GM21576 (cell line): ENCODE measurements around the gene DCP2.
"Not testable (repeated sequence)": the region's sequence is repeated elsewhere in the genome, so short reads cannot be mapped to it uniquely, and the experiment has no call there.

ENCODE experiments used
- ATAC-seq: cut with Tn5 transposase; IDR thresholded peaks from one replicate; pipeline ENCODE4 v1.9.1; 2021; ENCODE audit warnings: mild to moderate bottlenecking, moderate library complexity; ENCODE audit not compliant: unreplicated experiment

DCP2 gene

DNA sequence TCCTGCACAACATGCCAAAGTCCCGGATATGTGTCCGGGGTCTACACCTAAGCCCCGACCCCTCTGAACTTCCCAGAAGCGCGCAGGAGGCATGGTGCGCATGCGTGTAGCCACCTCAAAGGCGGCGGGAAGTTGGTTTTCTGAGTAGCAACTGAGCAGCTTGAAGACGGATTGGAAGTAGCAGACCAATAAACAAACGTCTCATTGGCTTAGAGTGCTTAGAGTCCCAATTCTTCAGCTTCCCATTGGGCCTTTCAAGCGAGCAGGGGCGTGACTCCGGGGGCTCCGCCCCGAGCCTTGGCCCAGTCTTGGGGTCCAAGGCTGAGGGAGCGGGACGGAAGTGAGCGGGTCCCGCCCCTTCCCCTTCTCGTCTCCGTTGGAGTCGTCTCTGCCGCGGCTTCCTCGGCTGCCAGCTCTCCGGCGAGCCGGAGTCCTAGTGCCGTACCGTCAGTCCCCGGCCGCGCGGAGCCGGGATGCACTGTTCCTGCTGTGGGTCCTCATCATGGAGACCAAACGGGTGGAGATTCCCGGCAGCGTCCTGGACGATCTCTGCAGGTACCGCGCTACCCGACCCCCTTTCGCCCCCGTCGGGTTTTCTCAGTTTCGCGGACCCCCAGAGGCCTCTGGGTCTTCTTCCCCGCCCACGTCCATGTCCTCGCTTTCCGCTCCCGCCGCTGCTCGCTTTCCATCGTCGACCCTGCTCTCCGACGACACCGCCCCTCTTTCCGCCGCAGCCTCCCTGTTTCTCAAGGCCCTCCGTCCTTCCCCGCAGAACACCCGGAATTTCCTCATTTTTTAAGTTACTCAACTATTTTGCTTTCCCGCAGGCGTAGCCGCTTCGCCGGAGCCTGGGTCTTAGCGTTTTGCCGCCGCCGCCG is at the start of gene DCP2:
Gene DCP2, plus strand, starts transcription at position 367 of the 878 bp plus-strand sequence. Its CDS starts 136 bp downstream, at position 503.
- peak; percentile 97 for ATAC-seq

DNA sequence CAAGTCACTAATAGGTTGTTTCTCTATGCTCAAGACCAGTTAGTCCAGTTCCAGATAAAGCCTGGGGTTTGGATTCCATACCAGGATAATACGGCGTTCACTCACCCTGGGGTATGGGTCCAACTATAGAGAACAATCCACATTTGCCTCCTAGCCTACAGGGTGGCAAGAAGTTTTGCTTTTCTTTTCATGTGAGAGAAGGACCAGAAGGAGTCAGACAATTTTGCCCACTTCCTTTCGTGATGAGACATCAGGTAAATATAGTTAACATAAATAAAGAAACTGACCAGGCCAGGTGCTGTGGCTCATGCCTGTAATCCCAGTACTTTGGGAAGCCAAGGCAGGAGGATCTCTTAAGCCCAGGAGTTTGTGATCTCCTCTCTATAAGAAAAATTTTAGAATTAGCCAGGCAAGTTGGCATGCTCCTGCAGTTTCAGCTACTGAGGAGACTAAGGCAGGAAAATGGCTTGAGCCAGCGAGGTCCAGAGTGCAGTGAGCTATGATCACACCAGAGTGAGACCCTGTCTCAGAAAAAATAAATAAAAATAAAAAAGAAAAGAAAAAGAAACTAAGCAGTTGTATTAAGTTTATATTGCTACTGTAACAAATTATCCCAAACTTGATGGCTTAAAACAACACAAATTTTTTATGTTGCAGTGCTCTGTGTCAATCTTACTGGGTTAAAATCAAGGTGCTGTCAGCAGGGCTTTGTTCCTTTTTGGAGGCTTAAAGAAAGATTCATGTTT is 47.1 kb upstream of the DCP2 start:
- peak; percentile 60 for ATAC-seq

DNA sequence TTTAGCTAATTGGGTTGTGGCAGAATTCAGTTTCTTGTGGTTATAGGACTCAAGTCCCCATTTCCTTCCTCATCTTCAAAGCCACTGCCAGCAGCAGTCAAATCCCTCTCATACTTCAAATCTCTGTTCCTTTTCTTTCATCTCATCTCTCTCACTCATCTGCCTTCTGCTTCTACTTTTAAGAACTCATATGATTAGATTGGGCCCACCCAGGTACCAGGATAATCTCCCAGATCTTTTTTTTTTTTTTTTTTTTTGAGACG is 46.6 kb upstream of the DCP2 start:
- ATAC-seq, result peak; percentile 60

DNA sequence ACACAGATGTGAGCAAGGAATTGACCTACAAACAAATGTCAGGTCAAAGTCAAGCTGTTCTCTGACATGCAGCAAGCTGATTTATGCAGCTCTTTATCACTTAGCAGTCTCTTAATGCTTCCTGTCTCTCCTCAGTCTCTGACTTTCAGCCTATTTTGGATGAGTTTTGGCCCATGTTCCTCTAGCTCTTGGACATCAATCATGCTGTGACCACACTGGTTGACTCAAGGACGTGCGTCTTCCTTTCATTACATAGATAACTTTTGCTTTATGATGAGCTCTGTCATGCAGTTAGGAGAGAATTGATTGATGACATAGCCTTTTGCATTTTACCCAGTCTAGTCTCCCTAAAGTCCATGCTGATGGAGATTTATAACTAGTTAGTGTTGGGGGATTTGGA is 45.1 kb upstream of the DCP2 start:
- no peak for ATAC-seq

DNA sequence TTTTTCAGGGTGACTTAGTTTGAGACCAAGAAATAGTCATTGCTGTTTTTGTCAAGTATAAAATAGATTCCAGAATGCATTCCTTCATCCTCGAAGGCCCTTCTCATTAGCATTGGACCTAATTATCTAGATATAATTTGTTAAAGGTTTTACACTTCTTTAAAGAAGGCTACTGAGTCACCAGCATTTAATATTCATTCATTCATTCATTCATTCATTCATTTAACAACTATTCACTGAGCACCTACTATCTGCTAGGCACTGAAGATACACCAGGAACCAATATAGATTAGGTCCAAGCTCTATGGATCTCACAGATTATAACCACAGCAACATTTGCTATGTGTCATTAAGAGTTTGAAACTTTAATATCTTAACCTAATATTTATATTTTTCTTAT is 43.5 kb upstream of the DCP2 start:
- no peak for ATAC-seq

DNA sequence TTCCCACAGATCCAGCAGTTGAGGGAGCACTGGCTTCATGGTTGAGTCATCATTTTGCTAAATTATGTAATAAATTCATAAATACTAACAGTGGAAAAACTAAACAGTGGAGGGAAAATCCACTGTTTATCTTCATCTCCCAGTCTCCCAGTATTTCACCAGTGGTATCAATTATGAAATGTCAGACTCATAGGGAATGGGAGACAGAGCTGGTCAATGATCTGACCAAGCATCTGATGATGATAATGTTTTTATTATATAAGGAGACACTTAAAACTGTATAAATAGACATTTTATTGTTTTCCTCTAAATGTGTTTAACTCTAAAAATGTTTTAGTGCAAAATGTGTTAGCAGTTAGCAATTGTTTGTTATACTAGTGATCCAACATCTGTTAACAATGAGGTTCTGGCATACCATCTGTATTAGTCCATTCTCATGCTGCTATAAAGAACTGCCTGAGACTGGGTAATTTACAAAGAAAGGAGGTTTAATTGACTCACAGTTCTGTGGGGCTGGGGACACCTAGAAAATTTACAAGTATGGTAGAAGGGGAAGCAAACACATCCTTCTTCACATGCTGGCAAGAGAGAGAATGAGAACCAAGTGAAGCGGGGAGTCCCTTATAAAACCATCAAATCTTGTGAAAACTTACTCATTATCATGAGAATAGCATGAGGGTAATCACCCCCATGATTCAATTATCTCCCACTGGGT is 42.8 kb upstream of the DCP2 start:
- no peak for ATAC-seq

DNA sequence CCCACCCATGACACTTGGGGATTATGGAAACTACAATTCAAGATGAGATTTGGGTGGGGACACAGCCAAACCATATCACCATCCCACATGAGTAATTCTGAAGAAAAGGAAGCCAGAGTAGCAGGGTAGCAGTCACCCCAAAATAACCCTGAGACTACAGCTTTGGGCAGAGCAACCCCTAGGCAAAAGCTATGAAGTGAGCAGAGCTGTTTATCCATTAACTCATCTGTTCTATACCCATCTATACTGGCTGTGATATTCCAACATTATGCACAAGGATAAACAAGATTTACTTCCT is 42.3 kb upstream of the DCP2 start:
- ATAC-seq, result no peak

DNA sequence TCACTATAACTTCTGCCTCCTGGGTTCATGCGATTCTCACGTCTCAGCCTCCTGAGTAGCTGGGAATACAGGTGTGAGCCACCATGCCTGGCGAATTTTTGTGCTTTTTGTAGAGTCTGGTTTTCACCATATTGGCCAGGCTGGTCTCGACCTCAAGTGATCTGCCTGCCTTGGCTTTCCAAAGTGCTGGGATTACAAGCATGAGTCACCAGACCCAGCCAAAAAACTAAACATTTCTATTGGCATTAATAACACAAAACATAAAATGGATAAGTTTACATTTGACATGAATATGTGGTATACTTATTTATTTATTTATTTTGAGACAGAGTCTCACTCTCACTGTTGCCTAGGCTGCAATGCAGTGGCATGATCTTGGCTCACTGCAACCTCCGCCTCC is 40.9 kb upstream of the DCP2 start:
- no peak for ATAC-seq

DNA sequence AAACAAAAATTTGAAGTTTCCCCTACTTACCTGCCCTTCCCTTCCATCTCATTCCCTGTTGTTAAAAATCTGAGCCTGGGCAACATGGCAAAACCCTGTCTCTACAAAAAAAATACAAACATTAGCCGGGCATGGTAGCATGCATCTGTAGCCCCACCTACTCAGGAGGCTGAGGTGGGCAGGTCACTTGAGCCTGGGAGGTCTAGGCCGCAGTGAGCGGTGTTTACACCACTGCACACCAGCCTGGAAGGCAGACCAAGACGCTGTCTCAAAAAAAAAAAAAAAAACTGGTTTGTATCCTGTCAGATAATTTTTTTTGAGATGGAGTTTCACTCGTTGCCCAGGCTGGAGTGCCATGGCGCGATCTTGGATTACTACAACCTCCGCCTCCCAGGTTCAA is 38.3 kb upstream of the DCP2 start:
- ATAC-seq, result no peak

DNA sequence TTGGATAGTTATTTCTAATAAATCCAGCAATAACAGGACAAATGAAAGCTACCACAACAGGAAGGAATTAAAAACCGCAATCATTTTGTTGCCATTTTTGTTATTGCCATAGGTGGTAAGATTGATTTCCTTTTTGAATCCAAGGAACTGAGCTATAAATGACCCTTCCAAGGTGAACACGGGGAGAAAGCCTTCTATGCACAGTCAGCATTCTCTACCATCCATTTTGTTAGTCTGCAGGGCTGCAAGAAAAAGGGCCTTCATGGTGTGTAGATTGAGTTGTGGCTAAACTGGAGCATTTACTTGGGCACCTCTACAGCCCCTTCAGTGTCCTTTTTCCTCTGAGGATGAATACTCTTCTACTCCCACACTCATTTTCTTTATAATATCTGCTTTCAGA is 35.9 kb upstream of the DCP2 start:
- no peak for ATAC-seq

DNA sequence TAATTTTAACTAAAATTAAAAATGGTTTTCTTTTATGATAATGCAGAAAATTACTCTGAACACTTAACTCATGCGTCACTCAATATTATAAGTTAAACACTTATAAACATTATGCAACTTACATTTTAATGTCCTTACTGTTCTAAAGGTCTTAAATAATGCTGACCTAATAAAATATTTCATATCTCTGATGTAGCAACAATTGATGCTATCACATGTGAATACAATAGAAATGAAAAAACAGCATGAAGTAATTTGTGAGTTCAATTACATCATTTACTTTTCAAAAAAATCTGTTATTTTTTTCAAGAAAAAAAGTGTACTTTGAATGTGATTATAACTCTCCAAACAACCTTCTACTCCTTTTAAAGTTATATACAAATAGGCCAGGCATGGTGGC is 28.1 kb upstream of the DCP2 start:
- no peak for ATAC-seq

DNA sequence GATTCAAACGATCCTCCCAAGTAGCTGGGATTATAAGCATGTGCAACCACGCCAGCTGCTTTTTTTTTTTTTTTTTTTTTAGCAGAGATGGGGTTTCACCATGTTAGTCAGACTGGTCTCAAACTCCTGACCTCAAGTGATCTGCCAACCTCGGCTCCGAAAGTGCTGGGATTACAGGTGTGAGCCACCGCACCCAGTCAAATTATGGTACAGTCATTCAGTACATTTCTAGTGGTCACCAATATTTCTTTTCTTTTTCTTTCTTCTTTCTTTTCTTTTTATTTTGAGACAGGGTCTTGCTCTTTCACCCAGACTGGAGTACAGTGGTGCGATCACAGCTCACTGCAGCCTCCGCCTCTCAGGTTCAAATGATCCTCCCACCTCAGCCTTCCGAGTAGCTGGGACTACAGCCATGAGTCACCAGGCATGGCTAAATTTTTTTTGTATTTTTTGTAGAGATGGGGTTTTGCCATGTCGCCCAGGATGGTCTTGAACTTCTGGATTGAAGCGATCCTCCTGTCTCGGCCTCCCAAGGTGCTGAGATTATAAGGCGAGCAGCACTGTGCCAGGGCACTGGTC is 25.4 kb upstream of the DCP2 start:
- peak; percentile 83 for ATAC-seq

DNA sequence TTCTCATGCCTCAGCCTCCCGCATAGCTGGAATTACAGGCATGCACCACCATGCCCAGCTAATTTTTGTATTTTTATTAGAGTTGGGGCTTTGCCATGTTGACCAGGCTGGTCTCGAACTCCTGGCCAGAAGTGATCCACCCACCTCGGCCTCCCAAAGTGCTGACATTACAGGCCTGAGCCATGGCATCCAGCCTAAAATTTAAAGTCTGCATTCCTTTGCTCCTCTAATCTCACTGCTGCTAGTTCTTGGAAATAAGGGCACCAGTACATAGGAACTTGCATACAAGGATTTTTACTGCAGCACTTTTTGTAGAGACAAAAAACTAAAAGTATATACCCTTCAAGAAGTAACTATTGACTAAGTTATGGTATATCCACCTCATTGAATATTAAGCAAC is 20.0 kb upstream of the DCP2 start:
- no peak for ATAC-seq

DNA sequence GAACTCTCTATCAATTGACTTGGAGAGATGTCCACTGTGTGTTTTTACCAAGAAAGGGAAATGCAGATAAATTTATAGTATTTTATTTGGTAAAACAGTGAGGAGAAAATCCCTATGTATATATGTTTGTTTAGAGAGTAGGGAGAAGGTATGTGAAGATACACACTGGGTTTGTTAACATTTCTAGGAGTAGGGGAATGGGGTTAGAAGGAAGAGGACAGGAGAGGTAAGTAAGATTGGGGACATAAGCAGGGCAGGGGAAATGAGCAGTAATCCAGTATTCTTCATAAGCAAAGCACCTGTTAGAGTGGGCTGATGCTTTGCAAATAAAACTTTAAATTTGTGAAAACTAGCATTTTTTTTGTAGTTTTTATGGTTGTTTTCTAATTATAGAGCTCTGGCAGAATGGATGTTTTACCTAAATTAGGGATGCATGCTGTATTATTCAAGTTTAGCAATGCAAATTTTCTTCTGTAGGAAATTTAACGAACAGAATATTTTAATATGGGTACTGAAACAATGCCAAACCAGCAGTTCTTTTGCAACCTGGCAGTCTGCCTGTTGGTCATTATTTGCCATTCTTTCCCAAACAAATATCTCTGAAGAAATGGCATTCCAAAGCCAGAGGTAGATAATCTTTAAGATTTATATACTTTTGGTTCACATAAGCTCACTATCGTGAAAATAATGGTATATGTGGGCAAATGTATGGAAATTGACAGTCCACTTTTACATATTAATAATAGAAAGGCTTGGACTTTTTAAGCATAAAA is 19.4 kb upstream of the DCP2 start:
- ATAC-seq, result no peak

DNA sequence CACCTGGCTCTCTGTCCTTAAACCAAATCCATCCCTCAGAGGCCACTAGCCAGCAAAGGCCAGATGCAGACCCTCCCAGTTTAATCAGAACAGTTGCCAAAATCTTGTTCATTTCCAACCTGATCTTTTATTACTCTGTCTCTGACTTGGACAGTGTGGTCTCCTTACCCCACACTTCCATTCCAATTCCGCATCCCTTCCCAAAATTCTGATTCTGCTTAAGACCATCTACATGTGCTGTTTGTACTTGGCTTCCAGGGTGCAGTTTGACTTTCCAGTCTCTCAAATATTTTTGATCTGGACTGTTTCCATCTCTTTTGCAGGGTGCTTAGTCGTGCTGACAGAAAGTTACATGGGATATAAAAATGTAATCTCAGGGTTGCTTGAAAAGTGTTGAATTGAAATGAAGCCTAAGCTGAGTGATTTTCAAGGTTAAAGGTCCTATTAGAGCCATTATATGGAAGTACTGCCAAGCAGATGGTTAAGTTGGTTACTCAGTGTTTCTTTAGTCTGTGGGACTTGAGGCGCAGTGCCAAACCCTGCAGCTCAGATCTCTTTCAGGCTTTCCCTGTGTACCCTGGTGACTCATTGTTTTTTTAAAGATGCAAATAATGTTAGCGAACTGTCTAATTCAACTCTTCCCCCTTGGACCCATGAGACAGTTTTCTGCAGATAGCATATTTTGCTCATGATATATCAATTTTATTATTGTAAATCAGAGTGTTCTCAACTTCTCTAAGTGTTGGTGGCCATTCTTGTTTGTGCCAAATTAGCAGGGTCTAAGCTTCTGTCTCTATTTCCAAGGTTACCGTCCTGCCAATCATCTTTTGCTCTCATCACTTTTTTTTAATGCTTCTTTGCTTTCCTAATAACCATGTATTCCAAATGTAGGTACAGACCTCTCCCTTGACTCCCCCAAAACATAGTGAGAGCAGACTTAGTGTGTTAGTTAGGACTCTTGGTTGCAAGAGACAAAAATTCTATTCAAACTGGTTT is 18.2 kb upstream of the DCP2 start:
- ATAC-seq, result peak; percentile 80

DNA sequence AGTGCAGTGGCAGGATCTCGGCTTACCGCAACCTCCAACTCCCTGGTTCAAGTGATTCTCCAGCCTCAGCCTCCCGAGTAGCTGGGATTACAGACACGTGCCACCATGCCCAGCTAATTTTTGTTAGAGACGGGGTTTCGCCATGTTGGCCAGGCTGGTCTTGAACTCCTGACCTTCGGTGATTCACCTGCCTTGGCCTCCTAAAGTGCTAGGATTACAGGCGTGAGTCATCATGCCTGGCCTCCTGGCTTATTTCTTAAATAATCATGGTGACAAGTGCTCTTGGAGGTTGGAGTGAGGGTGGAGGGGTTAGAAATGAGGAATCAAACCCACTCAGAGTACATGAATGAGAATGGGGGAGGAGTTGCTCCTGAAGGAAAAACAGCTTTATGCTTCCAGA is 16.7 kb upstream of the DCP2 start:
- ATAC-seq, result not testable (repeated sequence)

DNA sequence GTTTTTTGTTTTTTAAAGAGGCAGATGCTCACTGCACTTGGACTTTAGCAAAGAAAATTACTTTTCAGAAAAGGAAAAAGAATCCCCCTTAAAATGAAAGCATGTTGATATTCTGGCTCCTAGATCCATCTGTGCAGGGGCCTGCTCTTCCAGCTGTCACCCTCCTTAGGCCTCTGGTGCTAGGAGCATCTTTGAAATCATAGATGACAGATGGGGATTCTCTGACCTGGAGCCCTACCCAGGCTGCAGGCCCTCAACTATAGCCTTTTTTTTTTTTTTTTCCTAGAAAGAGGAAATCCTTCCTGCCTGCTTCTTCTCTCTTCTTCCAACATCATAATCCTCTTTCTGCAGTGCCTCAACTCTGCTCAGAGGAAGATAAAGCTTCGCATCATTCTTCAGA is 16.3 kb upstream of the DCP2 start:
- ATAC-seq, result no peak

DNA sequence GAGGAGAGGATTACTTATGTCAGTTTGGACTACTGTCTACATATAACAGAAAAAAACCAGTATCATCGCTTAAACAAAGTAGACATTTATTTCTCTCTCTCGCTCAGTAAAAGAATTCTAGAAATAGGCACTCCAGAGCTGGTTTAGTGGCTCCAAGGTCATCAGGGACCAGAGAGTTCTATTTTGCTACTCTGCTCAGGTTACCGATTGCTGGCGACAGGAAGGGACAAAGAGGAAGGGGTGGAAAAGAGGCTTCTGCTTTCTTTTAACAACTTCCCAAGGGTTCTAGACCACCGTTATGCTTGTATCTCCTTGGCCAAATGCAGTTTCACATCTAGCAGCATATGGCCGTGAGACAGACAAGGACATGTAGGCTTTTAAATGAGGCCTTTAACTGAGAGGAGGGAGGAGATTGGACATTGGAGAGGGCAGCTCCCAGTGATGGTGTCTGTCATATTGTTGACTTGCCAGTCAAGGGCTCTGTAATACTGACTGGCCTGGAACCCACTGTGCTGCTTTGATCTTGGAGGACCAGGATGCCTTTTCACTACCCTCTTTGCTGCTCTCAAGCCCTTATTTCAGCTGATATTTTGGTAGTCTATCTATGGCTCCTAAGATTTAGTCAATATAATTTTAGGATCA is 15.6 kb upstream of the DCP2 start:
- no peak for ATAC-seq

DNA sequence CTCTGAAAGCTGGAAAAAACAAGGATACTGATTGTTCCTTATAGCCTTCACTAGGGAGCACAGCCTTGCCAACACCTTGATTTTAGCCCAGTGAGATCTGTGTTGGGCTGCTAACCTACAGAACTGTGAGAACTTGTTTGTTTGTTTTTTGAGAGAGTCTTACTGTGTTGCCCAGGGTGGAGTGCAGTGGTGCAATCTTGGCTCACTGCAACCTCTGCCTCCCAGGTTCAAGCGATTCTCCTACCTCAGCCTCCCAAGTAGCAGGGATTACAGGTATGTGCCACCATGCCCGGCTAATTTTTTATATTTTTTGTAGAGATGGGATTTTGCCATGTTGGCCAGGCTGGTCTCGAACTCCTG is 13.2 kb upstream of the DCP2 start:
- not testable (repeated sequence) for ATAC-seq
